HEK293 (cell line): Measurements from ENCODE around the gene GRIK2.

ENCODE experiments used
- BCL11A ChIP-seq: fragments of 450-650 bp; formaldehyde crosslinking; IDR thresholded peaks from 2 replicates; pipeline ENCODE4 v1.5.1; 2016; ENCODE audit warnings: low read depth, missing biosample characterization, missing genetic modification characterization
- CTCF ChIP-seq: fragments of 450-650 bp; formaldehyde crosslinking; IDR thresholded peaks from 2 replicates; pipeline ENCODE4 v1.5.1; 2016; ENCODE audit warnings: missing biosample characterization, missing genetic modification characterization
- PRDM4 ChIP-seq: fragments of 450-650 bp; formaldehyde crosslinking; IDR thresholded peaks from 2 replicates; pipeline ENCODE4 v1.5.1; 2017; ENCODE audit warnings: missing biosample characterization, missing genetic modification characterization
- SALL2 ChIP-seq: fragments of 450-650 bp; formaldehyde crosslinking; IDR thresholded peaks from 2 replicates; pipeline ENCODE4 v1.5.0; 2017; ENCODE audit warnings: missing biosample characterization, mild to moderate bottlenecking, missing genetic modification characterization, borderline replicate concordance
- ZNF133 ChIP-seq: fragments of 450-650 bp; formaldehyde crosslinking; IDR thresholded peaks from 2 replicates; pipeline ENCODE4 v1.5.1; 2016; ENCODE audit warnings: missing biosample characterization, missing genetic modification characterization
- ZNF311 ChIP-seq: fragments of 450-650 bp; formaldehyde crosslinking; IDR thresholded peaks from 2 replicates; pipeline ENCODE4 v1.5.1; 2017; ENCODE audit warnings: missing biosample characterization, missing genetic modification characterization, borderline replicate concordance
- ZNF549 ChIP-seq: fragments of 450-650 bp; IDR thresholded peaks from 2 replicates; pipeline ENCODE4 v1.5.1; 2018; ENCODE audit warnings: missing biosample characterization, missing genetic modification characterization, mild to moderate bottlenecking, inconsistent platforms, moderate library complexity
- ZNF580 ChIP-seq: fragments of 450-650 bp; formaldehyde crosslinking; IDR thresholded peaks from 2 replicates; pipeline ENCODE4 v1.5.1; 2016; ENCODE audit warnings: missing biosample characterization, missing genetic modification characterization

GRCh38 chr6:101477436-101477835 lies 83.9 kb downstream of the GRIK2 start:
- TF ChIP-seq ZNF549 (tag by site-specific recombination): no peak
- TF ChIP-seq ZNF311 (tag by site-specific recombination): no peak
- no peak for TF ChIP-seq ZNF580 (tag by site-specific recombination)
- TF ChIP-seq PRDM4 (tag by site-specific recombination): no peak
- TF ChIP-seq BCL11A (tag by site-specific recombination): no peak
- TF ChIP-seq SALL2 (tag by site-specific recombination): no peak
- no peak for TF ChIP-seq ZNF133 (tag by site-specific recombination)
- no peak for TF ChIP-seq CTCF
